BLaER1 treated with 17β-estradiol and CSF1 and Interleukin-3, amounts not matched to agents 10 nM and 100 nM (cell line): ENCODE measurements around the gene KIF17.

Source experiments
- H3K27ac ChIP-seq, 11 experiments: shearing (Covaris generic); formaldehyde crosslinking; 2 replicates each; pipeline ENCODE4 v1.8.1; 2022
- H3K27me3 ChIP-seq, 11 experiments: shearing (Covaris generic); formaldehyde crosslinking; 2 replicates each; pipeline ENCODE4 v1.8.1; 2022
- H3K36me3 ChIP-seq, 11 experiments: shearing (Covaris generic); formaldehyde crosslinking; 2 replicates each; pipeline ENCODE4 v1.8.1; 2022
- H3K4me1 ChIP-seq, 10 experiments: shearing (Covaris generic); formaldehyde crosslinking; 2 replicates each; pipeline ENCODE4 v1.8.1; 2022
- H3K4me2 ChIP-seq, 11 experiments: shearing (Covaris generic); formaldehyde crosslinking; 2 replicates each; pipeline ENCODE4 v1.8.1; 2022
- H3K4me3 ChIP-seq, 10 experiments: shearing (Covaris generic); formaldehyde crosslinking; 2 replicates each; pipeline ENCODE4 v1.8.1; 2022
- H3K9ac ChIP-seq, 11 experiments: shearing (Covaris generic); formaldehyde crosslinking; 2 replicates each; pipeline ENCODE4 v1.8.1; 2022
- H3K9me3 ChIP-seq, 11 experiments: shearing (Covaris generic); formaldehyde crosslinking; replicated peaks in 1 of 11; 2 replicates each; pipeline ENCODE4 v1.8.1; 2022
- H4K20me1 ChIP-seq, 11 experiments: shearing (Covaris generic); formaldehyde crosslinking; 2 replicates each; pipeline ENCODE4 v1.8.1; 2022
- Cebpa-rat ChIP-seq, 11 experiments: shearing (Covaris generic); IDR thresholded peaks; 2 replicates each; pipeline ENCODE4 v1.8.1; 2022

The KIF17 gene

DNA sequence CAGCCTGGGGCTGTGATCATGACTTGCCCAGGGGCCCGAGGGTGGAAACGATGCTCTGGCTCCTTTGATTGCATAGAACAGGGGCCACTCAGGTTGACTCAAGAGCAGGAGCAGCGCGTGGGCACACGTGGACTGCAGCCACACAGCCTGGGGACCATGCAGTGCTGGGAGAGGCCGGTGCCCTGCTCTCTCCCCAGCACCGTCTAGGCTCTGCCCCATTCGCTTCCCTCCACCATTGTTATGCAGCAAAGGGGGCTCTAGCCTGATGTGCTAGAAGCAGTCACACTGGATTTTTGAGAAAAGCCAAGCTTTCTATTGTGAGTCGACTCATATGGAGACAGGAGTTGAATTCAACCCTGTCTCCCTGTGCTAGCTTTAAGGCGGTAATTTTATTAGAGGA, 75.8 kb downstream of the KIF17 start:
- H3K27ac ChIP-seq: no peak overlapping the region

DNA sequence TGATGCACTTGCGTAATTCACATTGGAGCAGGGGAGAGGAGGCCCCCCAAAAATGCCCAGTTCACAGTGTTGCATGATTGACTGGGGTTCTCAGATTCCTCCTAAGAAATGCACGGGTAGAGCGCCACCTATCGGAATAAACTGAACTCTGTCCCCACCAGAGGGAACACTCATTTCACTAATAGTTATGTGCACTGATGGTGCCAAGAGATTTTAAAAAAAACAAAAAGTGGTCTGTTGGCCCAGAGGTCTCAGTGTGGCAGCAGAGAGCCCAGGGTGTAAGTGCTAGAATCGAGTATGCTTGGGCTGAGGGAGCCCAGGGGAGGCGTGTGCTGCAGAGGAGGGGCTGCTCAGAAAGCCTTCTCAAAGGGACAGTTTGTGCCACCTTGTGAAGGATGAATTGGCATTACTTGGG, 77.6 kb downstream of the KIF17 start:
- no peaks in the 10 kb centered on the region for H3K4me1 ChIP-seq
- peaks cover 0 to 42% (median 6%) of the 10 kb centered on the region in 11 experiments; a peak in 8 of 22 replicates for H4K20me1 ChIP-seq

More for the DNA sequence above, 75.8 kb downstream of the KIF17 start:
- no peaks in the 10 kb centered on the region for H3K27me3 ChIP-seq
- no peak for TF ChIP-seq Cebpa-rat (IDR thresholded peaks at IDR 0.05)
- peaks cover 0 to 35% (median 6%) of the 10 kb centered on the region in 11 experiments; a peak in 8 of 22 replicates for H4K20me1 ChIP-seq
- H3K4me2 ChIP-seq: no peak overlapping the region
- no peak overlapping the region for H3K4me3 ChIP-seq
- H3K9ac ChIP-seq: no peak overlapping the region
- peaks cover 0 to 86% (median 16%) of the 10 kb centered on the region in 11 experiments; a peak in 12 of 22 replicates for H3K36me3 ChIP-seq
- H3K9me3 ChIP-seq: no peaks in the 10 kb centered on the region
- no peaks in the 10 kb centered on the region for H3K4me1 ChIP-seq

DNA sequence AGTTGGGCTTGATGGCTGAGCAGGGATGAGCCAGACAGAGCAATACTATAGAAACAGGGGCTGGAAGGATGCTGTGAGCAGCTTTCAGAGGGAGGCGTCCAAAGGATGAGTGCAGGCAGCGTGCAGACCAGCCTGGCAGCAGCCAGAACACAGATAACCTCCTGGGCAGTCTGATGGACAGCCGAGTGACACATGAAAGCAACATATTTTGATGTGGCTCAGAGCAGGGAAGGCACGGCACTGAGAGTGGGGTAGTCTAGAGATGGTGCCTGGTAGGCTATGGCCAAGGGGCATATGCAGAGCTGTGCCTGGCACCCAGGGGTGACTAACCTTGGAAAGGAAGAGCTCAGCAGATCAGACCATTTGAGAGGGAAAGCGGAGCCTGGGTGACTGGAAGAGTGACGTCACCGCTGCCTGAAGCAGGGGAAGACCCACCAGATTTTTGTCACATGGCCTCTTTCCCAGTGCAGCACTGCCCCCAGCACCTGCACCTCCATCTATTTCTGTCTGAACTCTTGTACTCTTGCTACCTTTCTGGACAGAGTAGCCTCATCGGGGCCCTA, 80.9 kb downstream of the KIF17 start:
- H3K9ac ChIP-seq: no peak overlapping the region
- no peaks in the 10 kb centered on the region for H3K27me3 ChIP-seq
- no peak for TF ChIP-seq Cebpa-rat (IDR thresholded peaks at IDR 0.05)
- H3K9me3 ChIP-seq: no peaks in the 10 kb centered on the region
- H3K4me3 ChIP-seq: no peak overlapping the region
- peaks cover 9 to 12% (median 11%) of the 10 kb centered on the region in 10 experiments for H3K4me1 ChIP-seq
- no peak overlapping the region for H3K27ac ChIP-seq
- H4K20me1 ChIP-seq: peaks cover 0 to 51% (median 3%) of the 10 kb centered on the region in 11 experiments; a peak in 8 of 22 replicates
- no peak overlapping the region for H3K4me2 ChIP-seq
- H3K36me3 ChIP-seq: peaks cover 0 to 50% (median 8%) of the 10 kb centered on the region in 11 experiments; a peak in 11 of 22 replicates

More for the DNA sequence above, 77.6 kb downstream of the KIF17 start:
- Histone ChIP-seq H3K9ac (no peak overlapping the region), H3K27ac (no peak overlapping the region), H3K36me3 (peaks cover 0 to 77% (median 16%) of the 10 kb centered on the region in 11 experiments; a peak in 11 of 22 replicates), H3K27me3 (no peaks in the 10 kb centered on the region), H3K4me2 (no peak overlapping the region), H3K4me3 (no peak overlapping the region), H3K9me3 (no peaks in the 10 kb centered on the region)
- no peak for TF ChIP-seq Cebpa-rat (IDR thresholded peaks at IDR 0.05)

- Histone ChIP-seq H3K4me3 (peak overlapping the region; percentile 91 to 100 (median 98)), H3K4me2 (peak overlapping the region; percentile 85 to 99 (median 95)), H4K20me1 (peaks cover 0 to 40% (median 0%) of the 10 kb centered on the region in 11 experiments; a peak in 4 of 22 replicates), H3K9me3 (peaks cover 3 to 6% (median 4%) of the 10 kb centered on the region in 11 experiments; a peak in 14 of 22 replicates), H3K27me3 (no peaks in the 10 kb centered on the region), H3K27ac (peak overlapping the region in 5 of 11 experiments; percentile 31 to 93 (median 86); a peak in 6 of 22 replicates), H3K9ac (peak overlapping the region; percentile 84 to 97 (median 91); a peak in 20 of 22 replicates), H3K36me3 (peaks cover 0 to 32% (median 8%) of the 10 kb centered on the region in 11 experiments; a peak in 11 of 22 replicates), H3K4me1 (peaks cover 9 to 12% (median 11%) of the 10 kb centered on the region in 10 experiments)
- TF ChIP-seq Cebpa-rat (IDR thresholded peaks at IDR 0.05): no peak
Observed at GRCh38 chr1:20634594-20635084, 83.2 kb downstream of the KIF17 start.

- H3K27me3 ChIP-seq: no peaks in the 10 kb centered on the region
- peaks cover 0 to 35% (median 0%) of the 10 kb centered on the region in 11 experiments; a peak in 4 of 22 replicates for H4K20me1 ChIP-seq
- H3K36me3 ChIP-seq: peaks cover 0 to 27% (median 8%) of the 10 kb centered on the region in 11 experiments; a peak in 11 of 22 replicates
- peaks cover 9 to 12% (median 11%) of the 10 kb centered on the region in 10 experiments for H3K4me1 ChIP-seq
- H3K4me3 ChIP-seq: peak overlapping the region; percentile 91 to 100 (median 98)
- H3K9me3 ChIP-seq: peaks cover 8 to 11% (median 9%) of the 10 kb centered on the region in 11 experiments; a peak in 21 of 22 replicates
- TF ChIP-seq Cebpa-rat (IDR thresholded peaks at IDR 0.05): no peak
- peak overlapping the region in 10 of 11 experiments; percentile 19 to 93 (median 84); a peak in 15 of 22 replicates for H3K27ac ChIP-seq
- H3K4me2 ChIP-seq: peak overlapping the region; percentile 85 to 99 (median 95)
- H3K9ac ChIP-seq: peak overlapping the region; percentile 84 to 97 (median 91)
Observed at GRCh38 chr1:20634065-20634593, 83.7 kb downstream of the KIF17 start.

DNA sequence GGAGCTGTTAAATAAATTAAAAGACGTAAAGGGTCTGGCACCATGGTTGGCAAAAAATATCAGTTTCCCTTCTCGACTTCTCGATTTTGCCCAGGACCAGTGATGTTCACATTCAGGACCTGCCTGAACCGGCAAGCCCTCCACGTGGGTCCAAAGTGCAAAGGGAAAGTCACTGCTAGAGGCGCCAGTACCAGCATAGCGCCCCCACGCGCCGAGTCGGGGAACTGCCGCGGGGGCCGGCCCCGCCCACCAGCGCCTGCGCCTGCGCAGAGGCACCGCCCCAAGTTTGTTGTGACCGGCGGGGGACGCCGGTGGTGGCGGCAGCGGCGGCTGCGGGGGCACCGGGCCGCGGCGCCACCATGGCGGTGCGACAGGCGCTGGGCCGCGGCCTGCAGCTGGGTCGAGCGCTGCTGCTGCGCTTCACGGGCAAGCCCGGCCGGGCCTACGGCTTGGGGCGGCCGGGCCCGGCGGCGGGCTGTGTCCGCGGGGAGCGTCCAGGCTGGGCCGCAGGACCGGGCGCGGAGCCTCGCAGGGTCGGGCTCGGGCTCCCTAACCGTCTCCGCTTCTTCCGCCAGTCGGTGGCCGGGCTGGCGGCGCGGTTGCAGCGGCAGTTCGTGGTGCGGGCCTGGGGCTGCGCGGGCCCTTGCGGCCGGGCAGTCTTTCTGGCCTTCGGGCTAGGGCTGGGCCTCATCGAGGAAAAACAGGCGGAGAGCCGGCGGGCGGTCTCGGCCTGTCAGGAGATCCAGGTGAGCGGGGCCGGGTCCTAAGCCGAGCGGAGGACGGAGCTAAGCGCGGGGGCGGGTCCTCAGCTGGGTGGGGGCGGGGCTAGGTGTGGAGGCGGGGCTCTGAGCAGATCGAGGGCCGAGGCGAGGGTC, 84.4 kb downstream of the KIF17 start, which contains the start of gene PINK1:
Gene PINK1, plus strand, starts transcription at position 269 of the 875 bp plus-strand sequence. Its CDS starts 91 bp downstream, at position 360.
- Histone ChIP-seq H3K27ac (peak within 1 kb of the TSS; percentile 76 to 93 (median 84)), H3K4me2 (peak within 1 kb of the TSS; percentile 85 to 99 (median 95)), H3K4me3 (peak within 1 kb of the TSS; percentile 91 to 100 (median 98)), H3K4me1 (peaks cover 9 to 12% (median 11%) of the 10 kb centered on the region in 10 experiments), H3K9ac (peak within 1 kb of the TSS; percentile 84 to 97 (median 91)), H3K27me3 (no peaks in the 10 kb centered on the region), H4K20me1 (peaks cover 0 to 31% (median 0%) of the 10 kb centered on the region in 11 experiments; a peak in 4 of 22 replicates), H3K9me3 (peaks cover 13 to 17% (median 16%) of the 10 kb centered on the region in 11 experiments; a peak in 21 of 22 replicates), H3K36me3 (peaks cover 0 to 20% (median 7%) of the 10 kb centered on the region in 11 experiments; a peak in 10 of 22 replicates)
- TF ChIP-seq Cebpa-rat (IDR thresholded peaks at IDR 0.05): no peak

DNA sequence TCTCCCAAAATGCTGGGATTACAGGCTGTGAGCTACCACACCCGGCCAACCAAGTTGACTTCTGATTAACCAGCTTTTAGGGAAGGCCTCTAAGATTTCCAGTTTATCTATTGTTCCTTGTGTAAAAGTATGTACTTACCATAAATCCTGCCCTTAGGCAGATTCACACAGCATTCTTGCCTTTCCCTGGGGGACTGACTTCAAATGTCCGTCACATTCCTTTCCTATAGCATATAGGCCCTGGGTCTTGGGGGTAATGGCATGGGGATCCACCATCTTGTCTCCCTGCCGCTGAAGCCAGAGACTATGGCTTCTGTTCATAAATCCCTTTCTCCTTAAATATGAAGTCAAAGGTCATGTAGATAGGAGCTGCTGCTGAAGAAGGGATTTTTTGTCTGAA, 85.4 kb downstream of the KIF17 start:
- Histone ChIP-seq H3K36me3 (peaks cover 0 to 9% (median 0%) of the 10 kb centered on the region in 11 experiments; a peak in 4 of 22 replicates), H4K20me1 (peaks cover 0 to 26% (median 0%) of the 10 kb centered on the region in 11 experiments; a peak in 4 of 22 replicates), H3K4me1 (peaks cover 9 to 12% (median 11%) of the 10 kb centered on the region in 10 experiments), H3K9me3 (peaks cover 23 to 27% (median 26%) of the 10 kb centered on the region in 11 experiments; a peak in 21 of 22 replicates), H3K27ac (no peak overlapping the region), H3K4me2 (no peak overlapping the region; a peak in 1 of 22 replicates), H3K4me3 (no peak overlapping the region), H3K9ac (no peak overlapping the region), H3K27me3 (no peaks in the 10 kb centered on the region)
- TF ChIP-seq Cebpa-rat (IDR thresholded peaks at IDR 0.05): no peak

DNA sequence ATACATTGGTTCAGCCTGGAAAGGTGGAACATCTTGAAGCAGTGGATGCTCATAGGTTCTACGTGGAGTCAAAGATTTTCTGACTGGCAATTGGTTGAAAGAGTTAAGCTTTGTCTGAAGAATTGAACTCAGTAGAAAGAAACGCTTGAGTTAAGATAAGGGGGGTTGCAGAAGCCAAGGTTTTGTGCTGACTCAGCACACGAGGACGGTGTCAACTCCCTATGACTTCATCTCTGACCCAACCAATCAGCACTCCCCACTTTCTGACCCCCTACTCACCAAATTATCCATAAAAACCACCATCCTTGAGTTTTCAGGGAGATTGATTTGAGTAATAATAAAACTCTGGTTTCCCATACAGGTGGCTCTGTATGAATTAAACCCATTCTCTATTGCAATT, 87.1 kb downstream of the KIF17 start:
- Histone ChIP-seq H4K20me1 (peaks cover 0 to 13% (median 0%) of the 10 kb centered on the region in 11 experiments; a peak in 4 of 22 replicates), H3K4me3 (no peak overlapping the region), H3K36me3 (no peaks in the 10 kb centered on the region), H3K27ac (no peak overlapping the region), H3K9ac (no peak overlapping the region), H3K27me3 (no peaks in the 10 kb centered on the region), H3K4me2 (no peak overlapping the region), H3K9me3 (peaks cover 26 to 40% (median 37%) of the 10 kb centered on the region in 11 experiments; a peak in 21 of 22 replicates), H3K4me1 (peaks cover 9 to 17% (median 11%) of the 10 kb centered on the region in 10 experiments)
- no peak for TF ChIP-seq Cebpa-rat (IDR thresholded peaks at IDR 0.05)
